Fibroblast of lung (primary cell): ENCODE results near the gene PPP1R16B.
A peak's percentile ranks its signal among the peaks of the same experiment; 100 is the strongest.

Experiments used
- CTCF ChIP-seq, 2 donors: IDR thresholded peaks in 1 of 2; conservative IDR thresholded peaks in 1 of 2; 1 replicate in 1 of 2; 2 replicates in 1 of 2; pipeline ENCODE4 v1.5.1; 2011 to 2012; ENCODE audit warnings: low read length in 2 of 2, control low read depth in 1 of 2, inconsistent platforms in 1 of 2, low read depth in 1 of 2, mild to moderate bottlenecking in 1 of 2
- EZH2 ChIP-seq: IDR thresholded peaks from 2 replicates; pipeline ENCODE4 v1.5.1; 2012; ENCODE audit warnings: low read length, control low read depth, mild to moderate bottlenecking; ENCODE audit errors: missing control alignments

GRCh38 chr20:38893565-38894090, 88.1 kb downstream of the PPP1R16B start:
- peak; percentile 80 to 93 for TF ChIP-seq CTCF (conservative IDR thresholded peaks at IDR 0.05 in 1 of 2, IDR thresholded peaks at IDR 0.05 in 1 of 2; ENCODE audit: low read depth in 1 of 2, low read length in 2 of 2)
- TF ChIP-seq EZH2, result no peak
